OCI-LY7 (cell line): ENCODE data around the gene MAPK6. TPM values are rescaled to one million over a fixed set of nuclear protein-coding genes. Genes with fewer than 3 reads are reported as not detected.

ENCODE experiments used
- BruUV-seq: library from RNA; stranded (reverse); fragments of 400-500 nt; replicated peaks from 2 replicates; lab custom pipeline; 2021; lab: Mats Ljungman, UMichigan
- CTCF ChIA-PET: fragments of 300-600 bp; sonication (Branson Sonifier 250); formaldehyde crosslinking; loops from one replicate; lab custom pipeline; 2022; ENCODE audit warnings: antibody characterized with exemption; ENCODE audit not compliant: unreplicated experiment; lab: Charles Lee
- POLR2A ChIA-PET: fragments of 300-600 bp; sonication (Branson Sonifier 250); formaldehyde crosslinking; loops from one replicate; lab custom pipeline; 2022; ENCODE audit warnings: antibody characterized with exemption; lab: Charles Lee
- DNase-seq: peaks from one replicate; pipeline ENCODE4 v3.0.0-alpha.2; 2015; ENCODE audit warnings: low spot score
- H2AFZ ChIP-seq: fragments of 200-600 bp; sonication (generic), shearing (Covaris generic); 2 replicates; pipeline ENCODE4 v1.6.1; 2014; ENCODE audit warnings: mild to moderate bottlenecking, antibody characterized with exemption, low read length, moderate library complexity
- H3K27ac ChIP-seq: fragments of 200-600 bp; sonication (generic); 2 replicates; pipeline ENCODE4 v1.5.1; 2014; ENCODE audit warnings: mixed run types, low read depth, mild to moderate bottlenecking, moderate library complexity, low read length, inconsistent platforms; ENCODE audit not compliant: poor library complexity, severe bottlenecking
- H3K36me3 ChIP-seq: fragments of 200-600 bp; sonication (generic); 2 replicates; pipeline ENCODE4 v1.6.1; 2014; ENCODE audit warnings: mild to moderate bottlenecking, antibody characterized with exemption, low read length, moderate library complexity, mixed read lengths; ENCODE audit not compliant: insufficient read depth
- H3K4me1 ChIP-seq: fragments of 200-600 bp; sonication (generic); 2 replicates; pipeline ENCODE4 v1.5.1; 2014; ENCODE audit warnings: mild to moderate bottlenecking, low read length; ENCODE audit not compliant: insufficient read depth, poor library complexity, severe bottlenecking
- H3K4me2 ChIP-seq: fragments of 200-600 bp; sonication (generic); 2 replicates; pipeline ENCODE4 v1.6.1; 2014; ENCODE audit warnings: mild to moderate bottlenecking, low read length
- H3K4me3 ChIP-seq: fragments of 200-600 bp; sonication (generic); 2 replicates; pipeline ENCODE4 v1.5.1; 2014; ENCODE audit warnings: mild to moderate bottlenecking, low read depth, low read length; ENCODE audit not compliant: poor library complexity, severe bottlenecking
- H3K79me2 ChIP-seq: fragments of 200-600 bp; sonication (generic); 2 replicates; pipeline ENCODE4 v1.6.1; 2016; ENCODE audit warnings: low read depth, mild to moderate bottlenecking, low read length, moderate library complexity, mixed read lengths; ENCODE audit not compliant: insufficient read depth
- H3K9me2 ChIP-seq: fragments of 200-600 bp; sonication (generic); 2 replicates; pipeline ENCODE4 v1.6.1; 2016; ENCODE audit warnings: mild to moderate bottlenecking, low read length, mixed read lengths; ENCODE audit not compliant: insufficient read depth
- H3K9me3 ChIP-seq: fragments of 200-600 bp; sonication (generic); 2 replicates; pipeline ENCODE4 v1.6.1; 2014; ENCODE audit warnings: mild to moderate bottlenecking, mixed run types, low read length, mixed read lengths
- H4K20me1 ChIP-seq: fragments of 200-600 bp; sonication (generic); 2 replicates; pipeline ENCODE4 v1.6.1; 2014; ENCODE audit warnings: mild to moderate bottlenecking, antibody characterized with exemption, low read length, moderate library complexity, mixed read lengths; ENCODE audit not compliant: insufficient read depth
- CTCF ChIP-seq: fragments of 200-600 bp; sonication (generic); conservative IDR thresholded peaks from 2 replicates; pipeline ENCODE4 v1.5.1; 2014; ENCODE audit warnings: mild to moderate bottlenecking, antibody characterized with exemption, low read length, moderate library complexity, mixed read lengths
- EZH2phosphoT487 ChIP-seq: fragments of 200-600 bp; sonication (generic); IDR thresholded peaks from 2 replicates; pipeline ENCODE4 v1.6.1; 2018; ENCODE audit warnings: low read depth, borderline replicate concordance, mild to moderate bottlenecking, mixed run types, antibody characterized with exemption, low read length, moderate library complexity, mixed read lengths
- intact Hi-C: fragments of 100-400 bp; cut with micrococcal nuclease; formaldehyde crosslinking; loops from one replicate; pipeline ENCODE4 v1.10.0; 2022; ENCODE audit not compliant: unreplicated experiment
- total RNA-seq, 2 experiments: library from RNA; depleted of rRNA in 1 of 2; stranded (reverse); fragments of >200 nt in 1 of 2; shearing (Covaris generic) in 1 of 2; gene quantifications; 2 replicates each; pipeline ENCODE4 v1.2.3, GENCODE V29; 2014 to 2022

The MAPK6 gene
- total RNA-seq, 2 experiments from 2014 or later, result 19.8 to 49.7 TPM

- no peak for DNase-seq
- no peaks in the 10 kb centered on the region for H3K4me1 ChIP-seq
- H3K9me2 ChIP-seq, result no peaks in the 10 kb centered on the region
- no peak overlapping the region for H2AFZ ChIP-seq
- TSS peak; percentile 23 for BruUV-seq
- H3K9me3 ChIP-seq, result peaks cover 21% of the 10 kb centered on the region
- peaks cover 97% of the 10 kb centered on the region for H3K79me2 ChIP-seq
- intact Hi-C loops, result no loop called here
- no peak overlapping the region for H3K4me2 ChIP-seq
- H3K4me3 ChIP-seq, result no peak overlapping the region
- no peaks in the 10 kb centered on the region for H4K20me1 ChIP-seq
- H3K27ac ChIP-seq, result no peak overlapping the region
- peaks cover 57% of the 10 kb centered on the region for H3K36me3 ChIP-seq
- ChIA-PET CTCF (interaction anchor here (0.9 kb wide), 1 partner anchor 10 kb away, joined by 3 read pairs; no protein-coding TSS in a partner anchor), POLR2A (interaction anchor here (0.7 to 1.3 kb wide), 5 partner anchors 8 to 18 kb away, joined by 3 to 5 read pairs (median 3); no protein-coding TSS in a partner anchor)
- TF ChIP-seq EZH2phosphoT487 (no peak), CTCF (no peak)
Measured at GRCh38 chr15:52030010-52030409, 11.0 kb downstream of the MAPK6 start.

- intact Hi-C loops, result no loop called here
- Histone ChIP-seq H3K4me2 (no peak overlapping the region), H3K4me3 (no peak overlapping the region), H3K4me1 (peaks cover 13% of the 10 kb centered on the region), H3K9me3 (peaks cover 21% of the 10 kb centered on the region), H3K9me2 (no peaks in the 10 kb centered on the region), H3K36me3 (peaks cover 59% of the 10 kb centered on the region), H4K20me1 (no peaks in the 10 kb centered on the region), H2AFZ (no peak overlapping the region), H3K27ac (no peak overlapping the region), H3K79me2 (peaks cover 97% of the 10 kb centered on the region)
- POLR2A ChIA-PET, result no interaction called here
- no TSS peak for BruUV-seq
- TF ChIP-seq CTCF (no peak), EZH2phosphoT487 (no peak)
- no peak for DNase-seq
- CTCF ChIA-PET, result no interaction called here
Measured at GRCh38 chr15:52031556-52031955, 12.5 kb downstream of the MAPK6 start.

- peaks cover 19% of the 10 kb centered on the region; the same call in 1 of the 2 replicates for H4K20me1 ChIP-seq
- no TSS peak for BruUV-seq
- H3K4me3 ChIP-seq, result no peak overlapping the region
- H3K27ac ChIP-seq, result no peak overlapping the region
- intact Hi-C loops, result no loop called here
- H2AFZ ChIP-seq, result no peak overlapping the region
- H3K36me3 ChIP-seq, result peaks cover 22% of the 10 kb centered on the region
- peak overlapping the region; percentile 18; the same call in 1 of the 2 replicates for H3K4me2 ChIP-seq
- no peak for DNase-seq
- H3K79me2 ChIP-seq, result peaks cover 99% of the 10 kb centered on the region
- TF ChIP-seq CTCF (no peak), EZH2phosphoT487 (no peak)
- peaks cover 67% of the 10 kb centered on the region for H3K4me1 ChIP-seq
- no peaks in the 10 kb centered on the region for H3K9me2 ChIP-seq
- ChIA-PET POLR2A (interaction anchor here (0.5 to 2.3 kb wide), 6 partner anchors 8 to 676 kb away, joined by 3 to 10 read pairs (median 3); no protein-coding TSS in a partner anchor), CTCF (interaction anchor here (0.6 kb wide), 1 partner anchor 47 kb away, joined by 3 read pairs; no protein-coding TSS in a partner anchor)
- peaks cover 15% of the 10 kb centered on the region for H3K9me3 ChIP-seq
Measured at GRCh38 chr15:52037889-52038505, 19.0 kb downstream of the MAPK6 start.
